Left renal cortex interstitium (tissue), 4 donors: ENCODE data around the gene CYP24A1. TPM values are rescaled to one million over a fixed set of nuclear protein-coding genes. Genes with fewer than 3 reads are reported as not detected.

Source experiments
- DNase-seq, 4 donors: peaks; one replicate each; pipeline ENCODE4 v3.0.0-alpha.2; 2013; ENCODE audit warnings: low read depth in 4 of 4, low spot score in 2 of 4, missing footprints in 1 of 4
- polyA plus RNA-seq, 4 donors: library from polyadenylated mRNA; unstranded; fragments of 120-200 nt; gene quantifications; one replicate each; pipeline ENCODE4 v1.2.1, GENCODE V29; 2013; ENCODE audit not compliant: insufficient read length in 4 of 4

The CYP24A1 gene
- polyA plus RNA-seq, 4 donors, result 0.89 to 3.6 (median 2.7) TPM

GRCh38 chr20:54116550-54117235, 57.1 kb downstream of the CYP24A1 start:
- no peak for DNase-seq

GRCh38 chr20:54115172-54115854, 58.5 kb downstream of the CYP24A1 start:
- no peak for DNase-seq

- no peak for DNase-seq
These were observed 59.7 kb downstream of the CYP24A1 start for GRCh38 chr20:54114109-54114508.

DNA sequence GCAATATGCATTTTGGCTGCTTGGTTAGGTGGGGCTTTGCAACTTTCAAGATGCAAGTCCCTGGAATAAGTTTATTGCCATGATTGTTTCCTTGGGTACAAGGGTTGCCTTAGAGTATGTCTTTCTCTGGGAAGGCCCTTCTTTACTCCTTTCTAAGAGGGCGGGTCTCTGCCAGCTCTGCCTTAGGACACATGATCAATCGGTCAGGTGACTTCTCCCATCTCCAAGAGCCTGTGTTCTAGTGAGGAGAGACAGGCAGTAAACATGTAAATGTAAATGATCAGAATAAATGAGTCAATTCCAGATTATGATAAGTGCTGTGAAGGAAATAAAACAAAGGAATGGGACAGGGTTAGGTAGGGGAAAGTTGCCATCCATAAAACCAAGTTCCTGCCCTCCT, 60.2 kb downstream of the CYP24A1 start:
- DNase-seq, result no peak

GRCh38 chr20:54112221-54112884, 61.4 kb downstream of the CYP24A1 start:
- DNase-seq, result no peak

DNA sequence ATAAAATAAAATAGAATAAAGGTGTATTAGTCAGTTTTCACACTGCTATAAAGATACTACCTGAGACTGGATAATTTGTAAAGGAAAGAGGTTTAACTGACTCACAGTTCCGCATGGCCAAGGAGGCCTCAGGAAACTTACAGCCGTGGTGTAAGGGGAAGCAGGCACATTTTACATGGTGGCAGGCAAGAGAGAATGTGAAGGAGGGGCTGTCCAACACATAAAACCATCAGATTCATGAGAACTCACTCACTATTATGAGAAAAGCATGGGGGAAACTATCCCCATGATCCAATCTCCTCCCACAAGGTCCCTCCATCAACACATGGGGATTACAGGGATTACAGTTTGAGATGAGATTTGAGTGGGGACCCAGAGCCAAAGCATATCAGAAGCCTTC, 62.3 kb downstream of the CYP24A1 start:
- DNase-seq, result no peak

DNA sequence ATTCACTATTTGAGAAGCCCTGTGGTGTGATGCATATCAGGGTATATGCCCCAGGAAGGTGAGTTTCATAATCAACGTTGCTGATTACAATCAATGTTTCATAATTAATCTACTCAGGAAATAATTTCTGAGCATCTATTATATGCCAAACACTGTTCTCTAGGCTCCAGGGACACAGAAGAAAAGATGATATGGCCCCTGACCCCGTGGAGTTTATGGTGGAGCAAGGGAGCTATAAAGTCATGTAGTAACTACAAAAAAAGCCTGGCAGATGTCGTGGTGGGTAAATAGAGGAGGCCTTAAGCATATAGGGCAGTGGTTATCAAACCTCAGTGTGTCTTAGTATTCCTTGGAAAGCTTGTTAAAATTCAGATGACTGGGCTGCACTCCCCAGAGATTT, 63.3 kb downstream of the CYP24A1 start:
- no peak for DNase-seq

DNA sequence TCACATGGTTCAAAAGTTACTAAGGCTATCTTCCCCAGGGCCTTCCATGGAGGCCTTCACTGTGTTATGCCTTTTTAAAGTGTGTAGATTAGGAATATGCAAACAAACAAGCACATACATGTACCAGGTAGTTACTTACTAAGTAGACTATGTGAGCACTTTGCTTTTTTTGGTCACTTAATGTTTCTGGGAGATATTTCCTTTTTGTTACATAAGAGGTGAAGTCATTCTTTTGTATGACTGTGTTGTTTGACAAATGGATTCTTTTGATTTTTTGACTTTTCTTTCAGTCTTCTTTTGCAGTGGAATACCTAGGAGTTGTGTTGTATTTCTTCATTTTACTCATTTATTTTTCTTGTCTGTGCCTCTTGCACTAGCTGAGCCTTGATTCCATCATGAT, 63.7 kb downstream of the CYP24A1 start:
- DNase-seq, result no peak

GRCh38 chr20:54108817-54109216, 65.0 kb downstream of the CYP24A1 start:
- DNase-seq, result no peak

DNA sequence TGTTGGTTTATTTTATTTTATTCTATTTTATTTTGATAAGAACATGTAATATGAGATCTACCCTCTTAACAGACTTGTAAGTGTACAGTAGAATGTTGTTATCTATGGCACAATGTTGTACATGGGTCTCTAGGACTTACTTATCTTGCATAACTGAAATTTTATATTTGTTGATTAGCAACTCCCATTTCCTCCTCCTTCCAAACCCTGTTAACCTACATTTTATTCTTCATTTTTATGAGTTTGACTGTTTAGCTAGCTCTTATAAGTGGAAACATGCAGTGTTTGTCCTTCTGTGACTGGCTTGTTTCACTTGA, 65.5 kb downstream of the CYP24A1 start:
- no peak for DNase-seq

- no peak for DNase-seq
These were observed 66.0 kb downstream of the CYP24A1 start for GRCh38 chr20:54107600-54108325.

DNA sequence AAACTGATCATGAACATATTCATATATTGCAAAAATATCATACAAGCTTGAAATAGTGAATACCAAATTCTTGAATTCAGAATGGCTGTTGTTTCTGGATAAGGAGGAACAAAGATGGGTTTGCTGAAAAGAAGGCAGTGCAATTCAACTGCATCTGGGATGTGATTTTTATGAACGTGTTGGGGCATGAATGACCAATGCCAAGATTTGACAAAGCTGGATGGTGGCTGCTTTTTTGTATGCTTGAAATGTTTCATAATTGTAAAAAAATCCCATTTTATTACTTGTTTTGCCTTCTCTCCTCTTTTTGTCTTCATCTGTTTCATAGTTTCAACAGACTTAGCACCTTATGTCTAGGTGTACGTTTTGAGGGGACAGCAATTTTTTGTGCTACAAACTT, 66.6 kb downstream of the CYP24A1 start:
- DNase-seq, result no peak

GRCh38 chr20:54106162-54106561, 67.6 kb downstream of the CYP24A1 start:
- no peak for DNase-seq

DNA sequence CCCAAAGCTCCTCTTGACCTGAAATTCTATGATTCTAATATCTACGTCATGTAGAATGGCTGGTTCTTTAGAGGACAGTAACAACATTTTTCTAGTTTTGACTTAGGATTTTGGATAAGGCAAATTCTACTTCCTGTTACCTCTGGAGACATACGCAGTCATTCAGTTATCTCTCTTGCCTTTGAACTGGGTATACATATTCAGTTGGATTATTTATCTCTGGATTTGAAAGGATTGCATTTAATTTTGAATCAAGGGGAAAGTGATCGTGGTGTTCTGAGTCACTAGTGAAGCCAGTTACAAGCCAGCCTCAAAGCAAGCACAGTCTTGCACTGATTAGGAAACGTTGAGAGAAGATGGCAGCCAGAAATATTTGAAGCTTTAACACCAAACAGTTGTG, 68.1 kb downstream of the CYP24A1 start:
- no peak for DNase-seq

DNA sequence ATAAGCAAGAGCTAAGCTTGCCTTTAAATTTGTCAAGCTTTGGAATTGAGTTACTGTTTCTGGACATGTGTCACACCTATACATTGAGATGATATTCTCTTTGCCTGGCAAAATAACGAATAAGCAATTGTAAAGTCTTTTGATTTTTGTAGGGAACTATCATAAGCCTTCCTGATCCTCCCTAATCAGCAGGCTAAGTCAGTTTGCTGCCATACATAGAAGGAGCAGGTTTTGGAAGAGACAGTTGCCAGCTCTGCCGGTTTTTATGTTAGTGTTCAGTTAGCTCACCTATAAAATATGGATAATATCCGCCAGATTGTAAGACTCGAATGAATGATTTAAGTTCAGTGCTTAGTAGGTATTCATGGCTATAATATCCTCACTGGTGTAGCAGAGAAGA, 69.0 kb downstream of the CYP24A1 start:
- DNase-seq, result no peak

GRCh38 chr20:54103762-54104600, 69.8 kb downstream of the CYP24A1 start:
- DNase-seq, result no peak
